Astrocyte of the cerebellum (primary cell): ENCODE data around the gene MARCHF7.

Experiments used
- DNase-seq: peaks from one replicate; pipeline ENCODE4 v3.0.0-alpha.2; 2011; ENCODE audit warnings: low read depth
- H3K4me3 ChIP-seq: 2 replicates; pipeline ENCODE4 v1.5.1; 2011; ENCODE audit warnings: mild to moderate bottlenecking, low read depth, low read length, moderate library complexity
- CTCF ChIP-seq: IDR thresholded peaks from 2 replicates; pipeline ENCODE4 v1.5.1; 2012; ENCODE audit warnings: low read length, low read depth, moderate library complexity, mild to moderate bottlenecking; ENCODE audit errors: missing control alignments
- in situ Hi-C: cut with HindIII; loops from 2 replicates; pipeline ENCODE4 v1.10.0; 2017; ENCODE audit warnings: low sequenced_read_pairs

The MARCHF7 gene

GRCh38 chr2:159694500-159695040, 17.7 kb upstream of the MARCHF7 start:
- in situ Hi-C loops = no loop called here
- DNase-seq = no peak
- TF ChIP-seq CTCF = no peak
- H3K4me3 ChIP-seq = no peak overlapping the region

- no peak for TF ChIP-seq CTCF
- in situ Hi-C loops = no loop called here
Observed at GRCh38 chr2:159695795-159696448, 16.4 kb upstream of the MARCHF7 start.

GRCh38 chr2:159703491-159703890, 8.8 kb upstream of the MARCHF7 start:
- no peak overlapping the region for H3K4me3 ChIP-seq
- DNase-seq = no peak
- no peak for TF ChIP-seq CTCF
- in situ Hi-C loops = no loop called here

More at GRCh38 chr2:159695795-159696448, 16.4 kb upstream of the MARCHF7 start:
- no peak overlapping the region for H3K4me3 ChIP-seq
- no peak for DNase-seq

GRCh38 chr2:159706385-159706980, 5.8 kb upstream of the MARCHF7 start:
- no peak for TF ChIP-seq CTCF
- no peak for DNase-seq
- in situ Hi-C loops = no loop called here
- H3K4me3 ChIP-seq = no peak overlapping the region

GRCh38 chr2:159708066-159708760, 4.1 kb upstream of the MARCHF7 start:
- no peak for TF ChIP-seq CTCF
- H3K4me3 ChIP-seq = no peak overlapping the region
- in situ Hi-C loops = no loop called here
- DNase-seq = no peak

GRCh38 chr2:159710601-159711180, 1.6 kb upstream of the MARCHF7 start:
- in situ Hi-C loops = no loop called here
- DNase-seq = no peak
- no peak overlapping the region for H3K4me3 ChIP-seq
- no peak for TF ChIP-seq CTCF
